SU-DHL-6 (cell line): ENCODE data around the gene PTPN14.

Experiments used
- CTCF ChIP-seq: fragments of 200-600 bp; sonication (generic); IDR thresholded peaks from one replicate; pipeline ENCODE4 v1.5.1; 2017; ENCODE audit warnings: antibody characterized with exemption, mild to moderate bottlenecking, low read length, moderate library complexity; ENCODE audit not compliant: insufficient read depth, poor library complexity, severe bottlenecking
- EZH2phosphoT487 ChIP-seq: fragments of 200-600 bp; sonication (generic), shearing (Covaris generic); conservative IDR thresholded peaks from 2 replicates; pipeline ENCODE4 v1.6.1; 2018; ENCODE audit warnings: mild to moderate bottlenecking, antibody characterized with exemption, low read length, moderate library complexity, mixed read lengths

DNA sequence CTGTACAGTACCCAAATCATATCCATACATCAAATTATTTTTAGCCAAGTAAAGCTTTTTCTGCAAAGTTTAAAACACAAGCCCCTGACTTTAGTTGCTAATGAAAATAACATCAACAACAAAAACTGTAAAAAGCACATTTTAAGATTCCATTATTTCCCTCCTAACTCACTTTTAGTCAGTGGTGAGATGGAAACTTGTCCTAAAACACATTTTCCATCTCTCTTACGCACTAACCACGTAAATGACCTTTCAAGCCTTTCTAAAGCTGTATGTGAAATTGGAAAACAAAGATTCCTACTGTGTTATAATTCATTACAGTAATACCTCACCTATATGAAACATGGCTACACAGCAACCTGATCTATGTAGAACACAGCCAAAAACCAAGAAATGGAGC is 77.5 kb downstream of the PTPN14 start:
- TF ChIP-seq CTCF (no peak), EZH2phosphoT487 (no peak)
